Embryonic facial prominence (tissue), 1 donor: Measurements from ENCODE around the gene PLD6.
"Not testable (repeated sequence)": the region's sequence is repeated elsewhere in the genome, so short reads cannot be mapped to it uniquely, and the experiment has no call there.

ENCODE experiments used
- DNase-seq: peaks from one replicate; pipeline ENCODE4 v3.0.0-alpha.2; 2016; ENCODE audit errors: extremely low spot score

The PLD6 gene

DNA sequence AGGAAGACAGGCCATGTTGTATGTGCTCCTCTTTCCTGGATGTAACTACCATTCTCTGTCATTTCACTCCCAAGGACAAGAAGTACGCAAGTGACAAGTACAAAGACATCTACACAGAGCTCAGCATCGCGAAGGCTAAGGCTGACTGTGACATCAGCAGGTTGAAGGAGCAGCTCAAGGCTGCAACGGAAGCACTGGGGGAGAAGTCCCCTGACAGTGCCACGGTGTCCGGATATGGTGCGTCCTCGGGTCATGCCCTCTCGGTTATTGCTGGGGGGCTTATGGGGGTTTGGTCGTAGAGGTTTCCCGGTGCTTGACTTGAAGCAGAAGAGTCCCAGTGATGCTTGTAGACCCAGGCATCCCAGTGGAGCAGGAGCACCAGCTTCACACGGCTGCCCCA, 29.0 kb downstream of the PLD6 start:
- no peak for DNase-seq

DNA sequence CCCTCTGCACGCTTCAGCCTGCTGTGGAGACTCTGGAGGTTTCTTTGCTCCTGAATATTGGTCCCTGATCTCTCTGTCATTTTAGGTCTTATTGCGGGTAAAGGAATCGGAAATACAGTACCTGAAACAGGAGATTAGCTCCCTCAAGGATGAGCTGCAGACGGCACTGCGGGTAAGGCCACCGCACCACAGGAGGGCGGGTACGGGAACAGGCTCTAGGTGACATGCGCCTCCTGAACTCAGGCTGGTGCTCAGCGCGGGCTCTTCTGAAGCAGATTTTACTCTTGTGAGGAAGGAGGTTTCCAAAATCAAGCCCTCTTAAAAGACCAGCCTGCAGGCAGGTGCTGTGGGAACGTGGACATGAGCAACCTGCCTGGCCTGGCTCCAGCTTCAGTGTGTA, 29.8 kb downstream of the PLD6 start:
- no peak for DNase-seq

- no peak for DNase-seq
Measured at GRCh38 chr17:17175917-17176316, 30.2 kb downstream of the PLD6 start.

- DNase-seq, result no peak
Measured at GRCh38 chr17:17175340-17175739, 30.8 kb downstream of the PLD6 start.

- DNase-seq, result no peak
Measured at GRCh38 chr17:17173921-17174320, 32.2 kb downstream of the PLD6 start.

DNA sequence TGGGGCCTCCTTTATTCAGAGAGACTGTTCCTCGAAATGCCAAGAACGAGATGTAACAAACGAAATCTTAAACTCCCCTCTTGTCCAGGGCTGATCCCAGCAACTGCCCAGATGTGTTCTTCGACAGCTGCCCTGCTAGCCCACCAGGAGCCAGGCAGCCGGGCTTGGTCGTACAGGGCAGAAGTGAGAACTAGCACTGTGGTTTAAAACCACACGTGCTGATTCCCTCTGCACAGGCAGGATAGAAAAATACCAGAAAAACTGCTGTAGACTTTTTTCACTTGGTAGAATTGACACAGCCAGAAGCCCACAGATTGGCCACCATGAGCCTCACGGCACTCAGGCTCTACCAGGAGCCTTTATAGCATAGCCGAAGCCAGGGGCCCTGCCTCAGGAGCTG, 33.1 kb downstream of the PLD6 start:
- DNase-seq, result no peak

- no peak for DNase-seq
Measured at GRCh38 chr17:17172001-17172939, 33.9 kb downstream of the PLD6 start.

- no peak for DNase-seq
Measured at GRCh38 chr17:17171186-17171585, 34.9 kb downstream of the PLD6 start.

DNA sequence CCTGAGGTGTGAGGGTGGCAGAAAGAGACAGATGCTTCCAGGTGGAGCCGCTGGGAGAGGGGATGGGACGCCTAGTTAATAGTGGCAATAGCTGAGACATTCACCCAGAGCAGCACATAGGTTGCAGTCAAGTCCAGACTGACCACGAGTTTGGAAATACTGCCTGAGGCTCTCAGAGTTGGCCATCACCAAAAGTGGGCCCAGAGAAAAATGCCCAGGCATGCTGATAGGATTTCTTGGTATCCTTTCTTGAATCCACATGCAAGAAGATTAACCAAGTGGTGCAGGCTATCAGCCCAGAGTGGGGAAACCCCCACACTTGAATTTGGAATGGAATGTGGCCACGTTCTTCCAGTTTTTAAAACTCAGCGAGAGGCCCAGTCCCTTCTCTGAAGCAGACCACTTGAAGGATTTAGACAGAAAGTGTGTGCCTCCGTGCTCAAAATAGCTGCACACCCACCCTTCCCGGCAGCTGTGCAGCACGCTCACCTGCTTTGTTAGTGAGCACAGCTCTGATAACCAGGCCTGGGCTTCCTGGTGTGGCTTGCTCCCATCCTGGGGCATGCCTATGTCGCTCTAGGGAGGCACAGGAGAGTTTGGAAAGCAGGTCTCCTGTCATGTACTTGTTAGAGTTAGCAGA, 35.7 kb downstream of the PLD6 start:
- DNase-seq, result no peak

GRCh38 chr17:17169396-17169795, 36.7 kb downstream of the PLD6 start:
- no peak for DNase-seq

DNA sequence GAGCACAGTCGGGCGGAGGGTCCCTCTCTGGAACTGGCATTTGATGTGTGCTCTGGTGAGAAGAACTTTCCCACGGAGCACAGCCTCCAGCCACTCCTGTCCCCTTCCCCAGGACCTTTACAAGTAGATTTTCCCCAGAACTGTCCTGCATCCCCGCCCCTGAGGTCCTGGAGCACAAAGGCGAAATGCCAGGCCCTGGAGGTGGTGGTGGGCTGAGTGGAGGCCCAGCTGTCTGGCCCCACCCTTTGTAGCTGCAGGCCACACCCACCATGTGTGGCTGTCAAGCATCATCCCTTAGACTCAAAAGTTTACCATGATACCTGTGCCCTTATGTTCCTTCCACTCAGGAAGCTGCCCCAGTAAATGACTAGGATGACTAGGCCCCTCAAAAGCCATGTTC, 37.7 kb downstream of the PLD6 start:
- no peak for DNase-seq

DNA sequence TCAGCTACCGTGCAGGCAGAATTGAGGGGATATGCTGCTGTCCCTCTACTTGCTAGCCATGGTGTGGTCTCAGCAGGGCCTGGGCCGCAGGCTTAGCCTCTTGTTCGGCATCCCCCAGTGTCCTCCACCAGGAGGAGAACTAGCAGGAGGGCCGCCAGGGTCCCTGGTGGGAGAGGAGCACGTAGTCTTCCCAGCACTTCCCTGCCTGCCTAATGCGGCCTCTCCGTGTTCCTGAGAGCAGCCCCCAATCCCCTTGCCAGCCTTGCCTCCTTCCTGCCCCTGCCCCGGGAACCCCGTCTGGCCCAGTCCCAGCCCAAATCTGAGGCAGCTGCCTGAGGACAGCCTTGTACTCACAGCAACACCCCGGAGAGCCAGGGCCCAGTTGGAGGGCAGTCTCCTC, 38.1 kb downstream of the PLD6 start:
- no peak for DNase-seq

- DNase-seq, result no peak
Measured at GRCh38 chr17:17167356-17167755, 38.8 kb downstream of the PLD6 start.

- no peak for DNase-seq
Measured at GRCh38 chr17:17166446-17166845, 39.7 kb downstream of the PLD6 start.

GRCh38 chr17:17165666-17166308, 40.3 kb downstream of the PLD6 start:
- DNase-seq, result no peak

DNA sequence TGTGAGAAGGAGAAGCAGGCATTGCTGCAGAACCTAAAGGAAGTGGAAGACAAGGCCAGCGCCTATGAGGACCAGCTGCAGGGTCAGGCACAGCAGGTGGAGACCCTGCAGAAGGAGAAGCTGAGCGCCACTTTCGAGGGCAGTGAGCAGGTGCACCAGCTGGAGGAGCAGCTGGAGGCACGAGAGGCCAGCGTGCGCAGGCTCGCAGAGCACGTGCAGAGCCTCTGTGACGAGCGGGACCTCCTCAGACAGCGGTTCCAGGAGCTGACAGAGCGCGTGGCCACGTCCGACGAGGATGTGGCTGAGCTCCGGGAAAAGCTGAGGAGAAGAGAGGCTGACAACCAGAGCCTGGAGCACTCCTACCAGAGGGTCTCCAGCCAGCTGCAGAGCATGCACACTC, 41.5 kb downstream of the PLD6 start:
- DNase-seq, result no peak

- no peak for DNase-seq
Measured at GRCh38 chr17:17164156-17164555, 42.0 kb downstream of the PLD6 start.

- no peak for DNase-seq
Measured at GRCh38 chr17:17161759-17162158, 44.4 kb downstream of the PLD6 start.

DNA sequence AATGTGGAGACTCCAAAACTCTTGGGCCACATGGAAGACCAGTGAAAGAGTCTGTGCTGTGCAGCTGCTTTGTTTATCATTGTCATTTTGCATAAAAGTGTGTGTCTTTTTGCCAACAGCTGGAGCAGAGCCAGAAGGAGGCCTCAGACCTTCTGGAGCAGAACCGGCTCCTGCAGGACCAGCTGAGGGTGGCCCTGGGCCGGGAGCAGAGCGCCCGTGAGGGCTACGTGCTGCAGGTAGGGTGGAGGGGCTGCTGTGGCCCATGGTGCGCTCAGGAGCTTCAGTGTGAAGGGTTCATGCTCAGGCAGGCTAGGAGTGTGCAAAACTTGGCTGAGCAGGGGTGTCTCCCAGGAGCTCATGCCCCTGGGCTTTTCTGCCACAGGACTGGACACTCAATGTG, 45.0 kb downstream of the PLD6 start:
- no peak for DNase-seq

DNA sequence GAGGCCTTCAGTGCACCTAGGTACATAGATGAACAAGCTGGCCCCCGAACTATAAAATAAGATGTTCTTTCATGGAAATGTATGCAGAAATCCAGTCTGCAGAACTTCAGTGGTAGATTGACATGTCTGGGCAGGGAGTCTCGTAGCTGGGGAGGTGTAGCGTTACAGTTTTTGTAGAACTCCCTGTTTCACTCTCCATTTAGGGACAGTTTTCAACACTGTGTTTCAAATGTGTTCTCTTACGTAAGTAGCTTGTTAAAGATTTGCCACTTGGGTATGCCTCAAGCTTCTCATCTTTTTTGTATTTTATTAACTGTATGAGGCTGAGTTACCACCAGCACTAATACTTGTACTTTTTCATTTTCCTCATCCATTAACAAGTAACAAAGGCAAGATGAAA, 46.6 kb downstream of the PLD6 start:
- peak; percentile 8 for DNase-seq

DNA sequence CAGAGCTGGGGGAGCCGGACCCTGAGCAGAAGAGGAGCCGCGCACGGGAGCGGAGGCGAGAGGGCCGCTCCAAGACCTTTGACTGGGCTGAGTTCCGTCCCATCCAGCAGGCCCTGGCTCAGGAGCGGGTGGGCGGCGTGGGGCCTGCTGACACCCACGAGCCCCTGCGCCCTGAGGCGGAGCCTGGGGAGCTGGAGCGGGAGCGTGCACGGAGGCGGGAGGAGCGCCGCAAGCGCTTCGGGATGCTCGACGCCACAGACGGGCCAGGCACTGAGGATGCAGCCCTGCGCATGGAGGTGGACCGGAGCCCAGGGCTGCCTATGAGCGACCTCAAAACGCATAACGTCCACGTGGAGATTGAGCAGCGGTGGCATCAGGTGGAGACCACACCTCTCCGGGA, 47.6 kb downstream of the PLD6 start:
- DNase-seq, result not testable (repeated sequence)

- DNase-seq, result no peak
Measured at GRCh38 chr17:17157041-17157440, 49.1 kb downstream of the PLD6 start.

DNA sequence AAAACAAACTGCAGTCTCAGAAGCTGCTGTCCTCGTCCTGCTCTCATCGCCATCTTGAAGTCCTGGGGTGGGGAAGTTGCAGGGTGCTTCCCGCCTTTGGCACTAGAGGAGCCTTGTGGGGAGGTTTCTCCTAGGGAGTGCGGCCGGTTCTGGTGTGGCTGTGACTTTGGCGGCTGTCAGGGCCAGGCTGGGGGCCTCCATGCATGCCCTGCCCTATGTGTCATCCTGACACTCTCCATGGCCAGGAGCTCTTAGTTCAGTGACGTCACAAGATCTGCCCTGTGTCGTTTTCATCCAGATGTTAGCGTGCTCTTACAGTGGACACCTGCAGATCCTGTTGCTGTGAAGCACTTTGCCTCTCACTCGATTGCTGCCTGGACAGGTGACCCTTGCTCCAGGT, 49.6 kb downstream of the PLD6 start:
- DNase-seq, result no peak
